SJCRH30 (cell line): ENCODE results near the gene EML1. TPM values are rescaled to one million over a fixed set of nuclear protein-coding genes. Genes with fewer than 3 reads are reported as not detected.

Experiments used
- DNase-seq, 2 experiments: peaks; one replicate each; pipeline ENCODE4 v3.0.0-alpha.2; 2015 to 2020
- H3K27ac ChIP-seq: fragments of 250-450 bp; sonication (Bioruptor Pico); 2 replicates; pipeline ENCODE4 v1.5.1; 2020; ENCODE audit warnings: mild to moderate bottlenecking, moderate library complexity
- H3K27me3 ChIP-seq: fragments of 250-450 bp; sonication (Bioruptor Pico); 2 replicates; pipeline ENCODE4 v1.5.1; 2020; ENCODE audit warnings: mild to moderate bottlenecking, moderate library complexity
- H3K36me3 ChIP-seq: fragments of 250-450 bp; sonication (Bioruptor Pico); 2 replicates; pipeline ENCODE4 v1.5.1; 2020; ENCODE audit warnings: mild to moderate bottlenecking, moderate library complexity
- H3K4me1 ChIP-seq: fragments of 250-450 bp; sonication (Bioruptor Pico); 2 replicates; pipeline ENCODE4 v1.5.1; 2020; ENCODE audit warnings: mild to moderate bottlenecking, moderate library complexity
- H3K4me3 ChIP-seq: fragments of 250-450 bp; sonication (Bioruptor Pico); 2 replicates; pipeline ENCODE4 v1.5.1; 2020; ENCODE audit warnings: mild to moderate bottlenecking, moderate library complexity
- H3K9me3 ChIP-seq: fragments of 250-450 bp; sonication (Bioruptor Pico); replicated peaks from 2 replicates; pipeline ENCODE4 v1.5.1; 2020; ENCODE audit warnings: mild to moderate bottlenecking, moderate library complexity
- total RNA-seq: library from RNA; depleted of rRNA; stranded (reverse); fragments of >200 nt; shearing (Covaris generic); gene quantifications from 2 replicates; pipeline ENCODE4 v1.2.3, GENCODE V29; 2014

EML1 gene
- total RNA-seq, 1 experiment from 2014 or later, result 10.8 TPM

DNA sequence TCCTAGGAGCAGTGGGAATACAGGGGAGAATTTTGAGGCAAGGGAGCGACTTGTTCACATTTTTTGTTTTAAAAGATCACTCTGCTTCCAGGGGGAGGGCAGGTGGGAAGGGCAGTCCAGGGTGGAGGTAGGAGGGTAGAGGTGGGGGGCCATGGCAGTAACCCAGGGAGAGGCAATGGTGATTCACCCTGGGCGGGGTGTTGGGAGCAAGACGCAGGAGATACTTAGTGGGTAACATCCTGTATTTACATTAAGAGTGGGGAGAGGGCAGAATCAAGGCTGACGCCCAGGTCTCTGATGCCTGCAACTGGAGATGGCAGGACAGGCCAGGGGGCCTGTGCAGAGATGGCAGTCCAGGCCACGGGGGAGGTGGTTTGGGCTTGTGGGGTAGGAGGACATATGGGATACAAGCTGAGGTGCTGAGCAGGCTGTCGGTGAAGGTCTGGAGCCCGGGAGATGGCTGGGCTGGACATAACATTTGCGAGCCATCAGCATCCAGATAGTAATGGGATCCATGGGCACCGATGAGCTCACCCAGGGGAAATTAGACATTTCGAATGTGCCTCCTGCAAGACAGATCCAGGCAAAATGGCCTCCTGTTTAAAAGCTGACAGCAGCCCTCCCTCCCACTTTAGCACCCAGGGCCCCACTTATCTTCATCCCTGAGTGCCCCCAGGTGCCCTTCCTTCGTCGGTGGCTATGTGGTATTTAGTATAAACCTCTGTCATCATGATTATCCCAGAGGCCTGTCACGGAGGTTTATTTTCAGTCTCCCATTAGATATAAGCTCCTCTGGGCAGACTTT lies 9.3 kb downstream of the EML1 start:
- H3K36me3 ChIP-seq, result no peaks in the 10 kb centered on the region
- no peaks in the 10 kb centered on the region for H3K4me1 ChIP-seq
- H3K9me3 ChIP-seq, result no peaks in the 10 kb centered on the region
- DNase-seq, result no peak
- no peak overlapping the region for H3K4me3 ChIP-seq
- no peak overlapping the region for H3K27ac ChIP-seq
- H3K27me3 ChIP-seq, result no peaks in the 10 kb centered on the region

DNA sequence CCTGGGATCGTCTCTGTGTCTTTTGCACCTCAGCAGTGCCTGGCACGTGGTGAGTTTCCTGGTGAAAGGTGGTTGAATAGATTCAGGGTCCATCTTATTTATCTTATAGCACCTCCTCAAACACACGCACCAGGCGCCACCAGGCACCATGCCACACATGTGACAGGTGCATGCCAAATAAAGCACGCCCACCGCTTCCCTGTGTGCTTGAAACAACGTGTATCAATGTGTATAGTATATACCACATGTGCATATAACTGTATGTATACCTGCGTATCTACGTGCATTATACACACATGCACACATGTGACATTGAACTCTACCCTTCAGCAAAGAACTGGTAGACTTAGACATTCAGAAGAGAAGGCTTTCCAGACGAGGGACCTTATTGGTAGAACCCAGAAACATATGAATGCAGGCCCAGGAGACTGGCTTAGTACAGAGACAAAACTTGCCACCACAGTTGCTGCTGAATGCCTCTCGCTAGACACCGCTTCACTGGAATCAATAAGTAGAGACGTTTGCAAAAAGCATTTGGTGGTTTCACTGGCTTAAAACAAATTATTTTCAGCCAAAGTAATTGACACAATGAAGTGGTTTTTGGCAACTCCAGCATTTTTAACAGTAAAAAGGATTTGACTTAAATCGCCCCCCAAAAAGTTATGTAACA lies 10.0 kb downstream of the EML1 start:
- no peaks in the 10 kb centered on the region for H3K9me3 ChIP-seq
- H3K27ac ChIP-seq, result no peak overlapping the region
- H3K4me3 ChIP-seq, result no peak overlapping the region
- H3K4me1 ChIP-seq, result no peaks in the 10 kb centered on the region
- DNase-seq, result no peak
- no peaks in the 10 kb centered on the region for H3K27me3 ChIP-seq
- H3K36me3 ChIP-seq, result no peaks in the 10 kb centered on the region

DNA sequence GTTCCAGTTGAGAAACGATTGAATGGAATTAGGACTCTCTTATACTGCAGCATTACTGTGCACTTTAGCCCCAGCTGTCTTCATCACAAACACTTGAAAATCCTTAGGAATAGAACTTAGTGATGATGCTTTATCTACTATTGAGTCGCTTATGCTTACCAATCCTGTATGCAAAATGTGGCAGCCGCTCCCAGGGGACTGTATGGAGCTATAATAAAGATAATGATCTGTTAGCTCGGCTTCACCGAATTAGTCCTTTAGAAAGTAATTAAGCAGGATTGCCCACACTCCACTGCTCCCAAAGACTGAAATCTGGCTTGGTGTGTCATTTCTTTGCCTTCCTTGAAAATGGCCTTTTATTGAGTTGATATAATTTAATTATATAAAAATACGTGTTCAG lies 10.6 kb downstream of the EML1 start:
- no peak for DNase-seq
- Histone ChIP-seq H3K4me3 (no peak overlapping the region), H3K27ac (no peak overlapping the region), H3K36me3 (no peaks in the 10 kb centered on the region), H3K9me3 (no peaks in the 10 kb centered on the region), H3K27me3 (no peaks in the 10 kb centered on the region), H3K4me1 (no peaks in the 10 kb centered on the region)

DNA sequence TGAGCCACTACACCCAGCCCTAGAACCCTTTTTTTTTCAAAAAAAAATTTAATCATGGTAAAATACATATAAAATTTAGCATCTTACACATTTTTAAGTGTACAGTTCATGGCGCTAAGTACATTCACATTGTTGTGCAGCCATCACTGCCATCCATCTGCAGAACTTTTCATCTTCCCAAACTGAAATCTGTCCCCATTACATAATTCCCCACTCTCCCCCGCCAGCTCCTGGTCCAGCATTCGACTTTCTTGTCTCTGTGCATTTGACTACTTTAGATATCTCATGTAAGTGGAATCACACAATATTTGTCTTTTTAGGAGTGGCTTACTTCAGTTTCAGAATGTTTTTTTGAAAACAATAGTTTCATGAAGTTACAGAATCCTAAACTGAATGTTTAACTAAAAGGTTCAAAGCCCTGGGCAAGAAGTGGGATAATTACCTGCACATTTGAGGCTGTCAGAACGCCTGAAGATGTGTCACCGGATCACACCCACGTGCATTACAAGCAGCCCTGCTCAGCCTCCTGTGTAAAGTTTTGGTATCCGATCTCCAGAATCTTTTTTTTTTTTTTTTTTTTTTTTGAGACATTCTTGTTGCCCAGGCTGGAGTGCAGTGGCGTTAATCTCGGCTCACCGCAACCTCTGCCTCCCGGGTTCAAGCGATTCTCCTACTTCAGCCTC lies 12.7 kb downstream of the EML1 start:
- Histone ChIP-seq H3K9me3 (no peaks in the 10 kb centered on the region), H3K27me3 (no peaks in the 10 kb centered on the region), H3K4me3 (no peak overlapping the region), H3K4me1 (no peaks in the 10 kb centered on the region), H3K36me3 (no peaks in the 10 kb centered on the region), H3K27ac (no peak overlapping the region)
- no peak for DNase-seq

DNA sequence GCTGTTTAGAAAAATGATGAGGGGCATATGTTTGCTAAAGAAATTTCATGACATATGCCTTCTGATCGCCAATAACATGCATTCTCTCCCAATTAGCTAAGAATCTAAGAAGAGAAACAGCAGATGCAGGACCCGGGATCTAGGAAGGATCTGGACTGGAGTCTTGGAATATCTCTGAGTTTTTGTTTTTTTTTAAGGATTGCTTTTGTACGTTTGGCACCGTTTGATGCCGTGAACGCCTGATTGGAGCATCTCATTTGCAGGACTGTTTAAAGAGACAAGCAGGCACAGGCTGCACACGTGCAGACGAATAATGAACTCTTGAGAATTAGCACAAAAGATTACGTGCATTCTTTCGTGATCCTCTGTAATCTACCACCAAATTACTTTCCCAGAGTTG lies 13.6 kb downstream of the EML1 start:
- H3K27me3 ChIP-seq, result no peaks in the 10 kb centered on the region
- no peaks in the 10 kb centered on the region for H3K36me3 ChIP-seq
- H3K27ac ChIP-seq, result no peak overlapping the region
- no peaks in the 10 kb centered on the region for H3K9me3 ChIP-seq
- no peak overlapping the region for H3K4me3 ChIP-seq
- no peak for DNase-seq
- H3K4me1 ChIP-seq, result no peaks in the 10 kb centered on the region; the same call in 1 of the 2 replicates

DNA sequence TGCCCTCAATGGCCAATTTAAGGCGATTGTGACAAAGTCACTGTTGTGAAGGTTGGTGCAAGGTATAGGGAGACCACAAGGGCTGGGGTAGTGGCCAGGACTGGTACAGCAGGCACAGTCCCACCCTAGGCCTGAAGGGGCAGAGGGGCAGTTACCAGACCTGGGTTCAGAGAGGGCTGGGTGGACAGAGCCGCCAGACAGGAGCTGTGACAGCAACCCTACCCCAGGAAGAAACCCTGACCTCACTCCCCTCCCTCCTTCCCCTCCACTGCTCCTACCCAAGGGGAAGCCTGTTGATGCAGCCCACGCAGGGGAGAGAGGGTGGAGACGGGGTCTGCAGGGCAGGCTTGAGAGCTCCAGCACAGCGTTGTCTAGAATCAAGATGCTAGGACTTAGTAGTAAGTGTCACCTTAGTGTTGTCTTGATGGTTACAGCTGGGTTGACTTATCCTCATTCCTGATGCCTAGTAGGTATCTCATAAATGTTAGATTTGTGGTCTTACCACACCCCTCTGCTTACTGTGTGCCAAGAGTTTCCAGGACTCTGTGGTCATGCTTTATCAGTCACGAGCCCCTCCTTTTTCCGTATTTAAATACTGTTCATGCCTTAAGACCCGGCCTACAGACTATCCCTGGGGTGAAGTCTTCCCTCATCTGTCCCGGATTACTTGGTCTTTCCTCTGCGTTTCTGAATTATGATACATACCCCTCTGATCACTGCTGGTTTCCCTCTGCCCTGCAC lies 14.4 kb downstream of the EML1 start:
- Histone ChIP-seq H3K36me3 (no peaks in the 10 kb centered on the region), H3K27ac (no peak overlapping the region), H3K4me3 (no peak overlapping the region), H3K27me3 (no peaks in the 10 kb centered on the region), H3K4me1 (no peaks in the 10 kb centered on the region; the same call in 1 of the 2 replicates), H3K9me3 (no peaks in the 10 kb centered on the region)
- no peak for DNase-seq

DNA sequence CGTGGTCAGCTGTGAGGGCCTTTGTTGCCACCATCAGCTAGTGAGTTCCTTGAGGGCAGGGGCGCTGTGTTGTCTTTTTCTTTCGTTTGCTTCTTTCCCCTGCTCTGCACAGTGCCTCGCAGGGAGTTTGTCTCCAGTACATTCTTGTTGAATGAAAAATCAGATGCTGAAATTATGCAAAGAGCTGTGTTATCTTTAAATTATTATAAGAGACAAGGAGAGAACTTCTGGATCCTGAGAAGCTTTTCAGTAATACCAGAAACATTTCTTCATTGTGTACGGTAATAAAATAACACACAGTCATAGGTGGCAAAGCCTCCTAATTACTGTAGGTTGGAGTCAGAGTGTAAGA lies 14.9 kb downstream of the EML1 start:
- Histone ChIP-seq H3K27ac (no peak overlapping the region), H3K27me3 (no peaks in the 10 kb centered on the region), H3K9me3 (no peaks in the 10 kb centered on the region), H3K36me3 (no peaks in the 10 kb centered on the region), H3K4me3 (no peak overlapping the region), H3K4me1 (no peaks in the 10 kb centered on the region; the same call in 1 of the 2 replicates)
- no peak for DNase-seq

DNA sequence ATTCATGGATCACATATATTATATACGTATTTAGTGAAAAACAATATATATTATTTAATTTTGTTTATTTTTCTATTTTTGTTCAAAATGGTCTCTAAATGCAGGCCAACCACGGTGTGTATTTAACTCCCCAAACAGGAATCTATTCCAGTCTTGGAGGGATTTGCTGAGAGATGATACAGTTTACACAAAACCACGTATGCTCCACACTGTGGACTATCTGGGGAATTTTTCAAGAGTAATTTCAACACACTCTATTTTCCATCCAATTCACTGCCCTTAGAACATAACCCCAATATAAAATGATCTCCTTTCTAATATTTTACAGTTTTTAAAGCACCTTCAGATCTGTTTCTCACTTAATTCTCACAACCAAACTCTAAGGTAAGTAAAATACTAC lies 15.3 kb downstream of the EML1 start:
- Histone ChIP-seq H3K27ac (no peak overlapping the region), H3K4me1 (no peaks in the 10 kb centered on the region; the same call in 1 of the 2 replicates), H3K9me3 (no peaks in the 10 kb centered on the region), H3K27me3 (no peaks in the 10 kb centered on the region), H3K4me3 (no peak overlapping the region), H3K36me3 (no peaks in the 10 kb centered on the region)
- no peak for DNase-seq

DNA sequence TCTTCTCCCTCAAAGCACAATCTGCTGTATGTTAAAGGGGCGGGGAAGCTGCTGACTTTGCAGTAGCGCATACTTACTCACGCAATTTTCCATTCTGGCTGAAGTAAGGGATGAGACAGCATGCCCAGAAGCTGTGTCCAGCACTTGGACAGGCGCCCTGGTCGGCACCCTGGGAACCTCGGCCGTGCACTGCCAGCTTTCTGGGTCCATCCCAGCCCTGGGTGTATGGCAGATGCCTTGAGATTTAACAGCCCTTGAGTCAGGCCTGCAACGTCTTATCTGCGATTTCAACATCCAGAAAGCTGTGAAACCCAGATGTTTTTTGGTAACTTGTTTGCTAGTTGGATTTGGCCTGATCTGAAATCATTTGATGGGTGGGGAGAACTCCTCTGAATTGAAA lies 16.1 kb downstream of the EML1 start:
- H3K27ac ChIP-seq, result no peak overlapping the region
- H3K9me3 ChIP-seq, result no peaks in the 10 kb centered on the region
- H3K36me3 ChIP-seq, result no peaks in the 10 kb centered on the region
- no peak for DNase-seq
- H3K4me1 ChIP-seq, result no peaks in the 10 kb centered on the region; the same call in 1 of the 2 replicates
- no peak overlapping the region for H3K4me3 ChIP-seq
- H3K27me3 ChIP-seq, result no peaks in the 10 kb centered on the region

DNA sequence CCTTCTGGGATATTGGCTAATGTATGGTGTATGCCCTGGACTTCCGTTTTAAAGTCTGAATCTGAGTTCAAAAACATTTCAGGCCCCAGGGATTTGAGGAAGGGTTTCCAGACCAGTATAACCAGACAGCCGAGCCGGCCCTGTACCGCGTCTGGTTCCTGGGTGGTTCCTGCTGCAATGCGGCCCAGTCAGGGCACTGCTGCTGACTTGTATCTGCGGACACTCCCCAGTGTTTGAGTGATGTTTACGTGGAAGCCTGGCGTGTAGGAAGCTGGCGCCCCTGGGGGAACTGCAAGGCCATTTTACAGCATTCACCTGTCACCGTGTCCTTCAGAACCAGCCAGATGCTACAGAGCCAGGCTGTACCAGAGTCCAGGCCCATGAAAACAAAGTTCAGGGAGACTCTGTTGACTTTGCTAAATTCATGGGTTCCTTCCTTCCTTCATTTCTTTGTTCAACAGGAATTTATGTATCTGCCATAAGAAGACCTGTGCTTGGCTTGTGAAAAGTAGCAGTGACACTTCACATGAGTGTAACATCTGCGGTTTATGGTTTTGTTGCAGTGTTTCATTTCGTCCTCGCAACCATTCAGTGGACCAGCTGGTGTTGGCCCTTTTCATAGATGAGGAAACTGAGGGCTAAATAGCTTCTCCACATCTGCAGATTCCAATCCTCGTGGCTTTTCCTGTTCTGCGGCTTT lies 16.8 kb downstream of the EML1 start:
- H3K4me3 ChIP-seq, result no peak overlapping the region
- no peaks in the 10 kb centered on the region for H3K27me3 ChIP-seq
- no peaks in the 10 kb centered on the region for H3K36me3 ChIP-seq
- H3K9me3 ChIP-seq, result no peaks in the 10 kb centered on the region
- no peaks in the 10 kb centered on the region; the same call in 1 of the 2 replicates for H3K4me1 ChIP-seq
- no peak overlapping the region for H3K27ac ChIP-seq
- no peak for DNase-seq

DNA sequence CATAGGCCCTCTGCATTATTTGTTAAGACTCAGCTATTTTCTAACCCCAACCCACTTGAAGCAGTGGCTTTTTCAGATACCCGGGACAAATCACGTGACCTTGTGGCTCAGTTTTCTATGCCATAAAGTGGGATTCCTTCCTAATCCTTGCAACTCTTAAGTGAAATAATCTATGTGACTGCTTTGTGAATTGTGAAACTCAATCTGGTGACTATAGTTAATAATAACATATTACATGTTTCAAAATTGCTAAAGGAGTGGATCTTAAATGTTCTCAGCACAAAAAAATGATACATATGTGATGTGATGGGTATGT lies 17.3 kb downstream of the EML1 start:
- no peak for DNase-seq
- Histone ChIP-seq H3K27ac (no peak overlapping the region), H3K36me3 (no peaks in the 10 kb centered on the region), H3K4me1 (no peaks in the 10 kb centered on the region; the same call in 1 of the 2 replicates), H3K27me3 (no peaks in the 10 kb centered on the region), H3K9me3 (no peaks in the 10 kb centered on the region), H3K4me3 (no peak overlapping the region)

DNA sequence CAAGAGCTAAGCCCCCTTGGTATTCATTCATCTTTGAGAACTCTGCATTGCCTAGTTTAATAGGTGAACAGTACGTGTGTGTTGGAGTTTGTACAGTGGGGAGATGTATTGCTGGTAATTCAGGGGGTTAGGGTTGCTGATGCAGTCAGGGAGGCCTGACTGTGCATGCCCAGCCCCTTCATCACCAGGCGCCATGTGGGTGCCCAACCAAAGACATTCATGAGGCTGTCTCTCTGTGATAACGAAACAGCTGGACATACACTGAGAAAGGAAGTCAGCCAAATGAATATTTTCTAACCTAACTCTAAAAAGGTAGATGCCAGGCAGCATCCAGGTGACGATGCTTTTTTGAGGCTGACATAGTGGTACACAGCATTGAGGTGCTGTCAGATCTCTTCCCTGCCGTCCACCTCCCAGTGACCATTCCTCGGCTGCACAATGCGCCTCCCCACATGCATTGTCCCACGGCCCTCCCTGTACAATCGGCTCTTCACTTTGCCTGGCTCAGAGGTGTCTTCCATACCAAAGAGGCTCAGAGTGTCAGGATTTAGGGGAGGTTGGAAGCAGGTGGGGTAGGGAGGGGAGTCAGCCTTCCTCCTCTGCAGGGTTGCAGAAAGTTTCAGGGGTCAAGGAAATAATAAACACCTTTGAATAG lies 19.0 kb downstream of the EML1 start:
- H3K36me3 ChIP-seq, result no peaks in the 10 kb centered on the region
- H3K4me3 ChIP-seq, result no peak overlapping the region
- no peaks in the 10 kb centered on the region for H3K9me3 ChIP-seq
- no peak overlapping the region for H3K27ac ChIP-seq
- H3K4me1 ChIP-seq, result no peaks in the 10 kb centered on the region; the same call in 1 of the 2 replicates
- H3K27me3 ChIP-seq, result no peaks in the 10 kb centered on the region
- DNase-seq, result no peak

DNA sequence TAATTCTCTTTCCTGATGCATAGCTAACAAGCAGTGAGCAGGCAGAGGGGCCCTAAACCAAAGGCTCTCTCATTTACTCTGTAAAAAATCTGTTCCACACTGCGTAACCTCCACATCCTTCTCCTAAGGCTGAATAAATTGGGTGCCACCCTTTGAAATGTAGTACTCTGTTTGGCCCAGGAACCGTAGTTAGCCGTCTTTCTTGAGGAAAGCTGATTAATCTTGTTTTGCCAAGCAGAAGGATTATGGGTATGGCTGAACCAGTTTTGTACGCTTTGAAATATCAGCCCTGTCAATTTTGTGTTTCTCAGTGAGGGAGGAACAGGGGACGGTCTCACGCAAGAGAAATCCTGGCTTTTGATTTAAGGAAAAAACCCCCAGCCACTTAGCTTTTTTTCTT lies 19.7 kb downstream of the EML1 start:
- H3K4me3 ChIP-seq, result no peak overlapping the region
- H3K9me3 ChIP-seq, result no peaks in the 10 kb centered on the region
- no peak for DNase-seq
- H3K4me1 ChIP-seq, result no peaks in the 10 kb centered on the region; the same call in 1 of the 2 replicates
- no peaks in the 10 kb centered on the region for H3K27me3 ChIP-seq
- H3K27ac ChIP-seq, result no peak overlapping the region
- no peaks in the 10 kb centered on the region for H3K36me3 ChIP-seq

DNA sequence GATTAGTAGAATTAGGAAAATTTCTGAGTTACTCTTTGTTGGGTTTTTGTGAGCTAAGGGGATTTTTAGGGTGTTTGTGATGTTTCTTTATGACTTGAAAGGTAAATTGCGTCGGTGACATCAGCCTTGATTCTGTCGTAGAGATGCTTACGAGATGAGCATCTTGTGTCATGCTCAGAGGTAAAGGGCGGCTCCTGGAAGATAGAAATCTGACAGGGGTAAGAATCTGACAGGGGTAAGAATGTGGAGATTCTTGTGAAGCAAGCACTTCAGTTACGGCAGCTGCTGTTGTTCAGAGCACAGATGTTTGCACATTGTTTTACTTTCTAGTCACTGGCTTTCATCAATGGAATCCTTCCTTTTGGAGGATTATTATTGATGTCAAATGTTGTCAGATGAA lies 22.5 kb downstream of the EML1 start:
- Histone ChIP-seq H3K4me1 (no peaks in the 10 kb centered on the region; the same call in 1 of the 2 replicates), H3K27ac (no peak overlapping the region), H3K27me3 (no peaks in the 10 kb centered on the region), H3K36me3 (no peaks in the 10 kb centered on the region), H3K4me3 (no peak overlapping the region), H3K9me3 (no peaks in the 10 kb centered on the region)
- no peak for DNase-seq
